ENCODE measurements around the gene FMNL3.
"Not testable (repeated sequence)": the region's sequence is repeated elsewhere in the genome, so short reads cannot be mapped to it uniquely, and the experiment has no call there.

Gene FMNL3

DNA sequence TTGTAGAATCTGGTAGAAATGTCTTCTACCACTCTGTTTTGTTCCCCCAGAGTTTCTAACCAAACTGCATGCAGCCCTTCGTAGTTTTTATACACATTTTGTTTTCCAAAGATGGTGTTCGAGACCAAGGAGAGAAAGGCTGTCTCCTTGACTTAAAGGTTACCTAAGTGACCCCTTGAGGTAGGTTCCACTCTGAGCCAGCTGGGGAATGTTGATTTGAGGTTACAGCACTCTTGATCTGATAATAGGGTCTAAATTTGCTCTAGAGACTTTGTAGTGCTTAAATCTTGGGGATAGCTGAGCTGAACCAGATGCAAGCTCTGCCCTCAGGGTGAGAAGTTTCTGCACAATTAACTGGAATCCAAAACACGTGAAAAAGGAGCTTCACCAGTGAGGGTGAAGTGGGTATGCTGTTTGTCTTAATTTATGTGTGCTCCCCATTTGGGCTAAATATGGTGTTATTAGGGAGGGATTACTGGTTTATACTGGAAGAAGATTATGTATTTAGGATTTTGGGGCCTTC, 37.2 kb upstream of the FMNL3 start:
- no peak for DNase-seq (ENCODE audit: low spot score)
- in situ Hi-C loops (cut with MboI; ENCODE audit: low sequenced_read_pairs, unreplicated experiment), result no loop called here
- TF ChIP-seq, protein P1, sequence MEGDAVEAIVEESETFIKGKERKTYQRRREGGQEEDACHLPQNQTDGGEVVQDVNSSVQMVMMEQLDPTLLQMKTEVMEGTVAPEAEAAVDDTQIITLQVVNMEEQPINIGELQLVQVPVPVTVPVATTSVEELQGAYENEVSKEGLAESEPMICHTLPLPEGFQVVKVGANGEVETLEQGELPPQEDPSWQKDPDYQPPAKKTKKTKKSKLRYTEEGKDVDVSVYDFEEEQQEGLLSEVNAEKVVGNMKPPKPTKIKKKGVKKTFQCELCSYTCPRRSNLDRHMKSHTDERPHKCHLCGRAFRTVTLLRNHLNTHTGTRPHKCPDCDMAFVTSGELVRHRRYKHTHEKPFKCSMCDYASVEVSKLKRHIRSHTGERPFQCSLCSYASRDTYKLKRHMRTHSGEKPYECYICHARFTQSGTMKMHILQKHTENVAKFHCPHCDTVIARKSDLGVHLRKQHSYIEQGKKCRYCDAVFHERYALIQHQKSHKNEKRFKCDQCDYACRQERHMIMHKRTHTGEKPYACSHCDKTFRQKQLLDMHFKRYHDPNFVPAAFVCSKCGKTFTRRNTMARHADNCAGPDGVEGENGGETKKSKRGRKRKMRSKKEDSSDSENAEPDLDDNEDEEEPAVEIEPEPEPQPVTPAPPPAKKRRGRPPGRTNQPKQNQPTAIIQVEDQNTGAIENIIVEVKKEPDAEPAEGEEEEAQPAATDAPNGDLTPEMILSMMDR (IDR thresholded peaks at IDR 0.05; ENCODE audit: borderline replicate concordance, control extremely low read depth, extremely low read depth, insufficient read depth, missing control alignments), result no peak

DNA sequence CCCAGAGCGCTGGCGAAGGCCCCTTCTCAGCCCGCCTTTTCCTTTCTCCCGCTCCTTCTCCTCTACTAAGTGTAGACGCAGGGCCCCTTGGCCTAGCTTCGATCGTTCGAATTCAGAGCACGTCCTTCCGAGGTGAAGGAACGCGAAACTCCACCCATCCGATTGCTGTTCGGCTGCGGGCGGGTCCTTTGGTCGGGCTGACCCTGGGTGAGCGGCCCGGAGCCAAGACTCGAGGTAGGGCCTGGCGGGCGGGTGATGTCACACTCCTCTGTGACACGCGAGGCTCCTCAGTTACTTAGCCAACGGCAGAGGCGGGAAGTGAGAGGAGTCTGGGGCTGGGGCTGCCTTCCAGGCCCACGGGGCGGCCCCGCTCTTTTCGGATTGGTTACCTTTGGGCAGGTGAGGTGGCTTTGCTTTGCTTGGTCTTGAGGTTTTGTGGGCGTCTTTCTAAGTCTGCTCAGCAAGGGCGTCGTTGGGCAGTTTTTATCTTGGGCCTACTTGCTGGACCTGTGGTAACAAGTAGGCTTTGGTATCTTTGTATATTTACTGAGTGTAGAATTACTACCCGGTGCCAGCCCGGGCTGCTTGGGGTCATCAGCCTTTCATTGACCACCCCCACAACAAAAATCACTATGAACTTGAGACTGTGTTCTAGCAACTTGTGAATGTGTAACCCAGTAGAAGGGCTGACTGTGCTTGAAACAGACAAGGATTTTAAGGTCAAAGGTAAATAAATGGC, 34.8 kb upstream of the FMNL3 start:
- TF ChIP-seq, protein P1 (IDR thresholded peaks at IDR 0.05; ENCODE audit: borderline replicate concordance, control extremely low read depth, extremely low read depth, insufficient read depth, missing control alignments), result no peak
- in situ Hi-C loops (cut with MboI; ENCODE audit: low sequenced_read_pairs, unreplicated experiment), result no loop called here
- DNase-seq (ENCODE audit: low spot score), result peak; percentile 81

DNA sequence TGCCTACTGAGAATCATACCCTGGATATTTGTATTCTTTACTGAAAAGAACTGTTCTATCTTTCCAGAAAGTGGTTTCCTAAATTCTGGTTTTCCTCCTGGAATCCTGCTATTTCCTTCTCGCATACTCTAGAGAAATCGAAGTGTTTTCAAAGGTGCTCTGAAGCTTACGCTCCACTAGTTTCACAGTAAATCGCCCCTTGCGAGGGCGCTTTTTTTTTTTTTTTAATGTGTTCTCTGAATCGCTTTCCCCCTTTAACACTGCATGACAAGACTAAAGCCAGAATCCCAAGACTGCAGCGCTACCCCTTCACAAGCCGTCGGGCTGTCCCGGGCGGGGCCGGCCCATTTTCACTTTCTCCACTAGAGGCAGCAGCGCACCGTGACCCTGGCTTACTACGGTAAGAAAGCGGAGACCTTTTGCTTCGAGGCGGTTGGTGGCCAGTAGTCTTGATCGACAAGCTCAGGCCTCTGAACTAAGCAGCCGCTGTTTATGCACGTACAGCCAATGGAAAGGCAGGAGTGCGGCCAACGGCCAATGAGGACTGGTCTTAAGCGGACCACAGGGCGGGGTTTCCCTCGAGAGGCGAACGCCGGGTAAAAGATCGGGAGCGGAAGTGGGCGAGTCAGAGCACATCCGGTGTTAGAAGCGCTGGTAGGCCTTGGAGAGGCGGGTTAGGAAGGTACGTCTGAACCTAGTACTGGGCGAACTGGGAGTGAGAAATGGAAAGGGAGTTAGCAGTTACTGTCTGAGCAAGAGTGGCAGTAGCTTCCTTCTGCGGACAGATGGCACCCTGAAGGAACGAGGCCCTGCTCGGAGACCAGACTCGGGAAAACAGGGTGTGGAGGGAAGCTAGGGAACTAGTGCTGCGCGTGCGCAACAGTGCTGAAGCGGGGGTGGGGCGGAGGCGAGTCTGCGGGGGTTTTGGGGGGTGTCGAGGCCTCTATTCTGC, 34.0 kb upstream of the FMNL3 start, which contains the start of gene TMBIM6:
Gene TMBIM6 (plus strand): TSS at position 628 of the 952 bp plus-strand sequence. CDS start 10,937 bp downstream, outside the sequence.
- TF ChIP-seq, protein P1 (IDR thresholded peaks at IDR 0.05; ENCODE audit: borderline replicate concordance, control extremely low read depth, extremely low read depth, insufficient read depth, missing control alignments), result peak; percentile 90
- peak; percentile 94 for DNase-seq (ENCODE audit: low spot score)
- in situ Hi-C loops (cut with MboI; ENCODE audit: low sequenced_read_pairs, unreplicated experiment), result no loop called here

DNA sequence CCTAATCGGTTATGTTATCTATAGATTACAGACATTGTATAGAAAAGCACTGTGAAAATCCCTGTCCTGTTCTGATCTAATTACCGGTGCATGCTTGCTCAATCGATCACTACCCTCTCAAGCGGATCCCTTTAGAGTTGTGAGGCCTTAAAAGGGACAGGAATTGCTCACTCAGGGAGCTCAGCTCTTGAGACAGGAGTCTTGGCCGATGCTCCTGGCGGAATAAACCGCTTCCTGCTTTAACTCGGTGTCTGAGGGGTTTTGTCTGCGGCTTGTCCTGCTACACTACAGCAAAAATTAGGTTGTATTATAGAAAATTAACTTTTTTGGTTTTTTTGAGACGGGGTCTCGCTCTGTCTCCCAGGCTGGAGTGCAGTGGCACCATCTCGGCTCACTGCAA, 33.1 kb upstream of the FMNL3 start:
- DNase-seq (ENCODE audit: low spot score); in situ Hi-C loops (cut with MboI; ENCODE audit: low sequenced_read_pairs, unreplicated experiment): not testable (repeated sequence)

DNA sequence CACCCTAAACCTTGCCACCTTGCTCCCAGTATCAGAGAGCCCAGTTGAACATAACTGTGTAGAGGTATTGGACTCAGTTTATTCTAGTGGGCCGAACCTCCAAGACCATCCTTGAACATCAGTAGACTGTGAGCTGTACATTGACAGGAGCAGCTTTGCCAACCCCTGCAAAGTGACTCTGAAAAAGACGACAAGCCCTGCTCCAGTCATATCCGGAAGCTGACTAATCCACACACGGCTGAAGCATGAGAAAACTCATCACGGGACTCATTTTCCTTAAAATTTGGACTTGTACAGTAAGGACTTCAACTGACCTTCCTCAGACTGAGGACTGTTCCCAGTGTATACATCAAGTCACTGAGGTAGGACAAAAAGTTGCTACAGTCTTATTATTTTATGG, 31.5 kb upstream of the FMNL3 start:
- not testable (repeated sequence) for DNase-seq (ENCODE audit: low spot score)

DNA sequence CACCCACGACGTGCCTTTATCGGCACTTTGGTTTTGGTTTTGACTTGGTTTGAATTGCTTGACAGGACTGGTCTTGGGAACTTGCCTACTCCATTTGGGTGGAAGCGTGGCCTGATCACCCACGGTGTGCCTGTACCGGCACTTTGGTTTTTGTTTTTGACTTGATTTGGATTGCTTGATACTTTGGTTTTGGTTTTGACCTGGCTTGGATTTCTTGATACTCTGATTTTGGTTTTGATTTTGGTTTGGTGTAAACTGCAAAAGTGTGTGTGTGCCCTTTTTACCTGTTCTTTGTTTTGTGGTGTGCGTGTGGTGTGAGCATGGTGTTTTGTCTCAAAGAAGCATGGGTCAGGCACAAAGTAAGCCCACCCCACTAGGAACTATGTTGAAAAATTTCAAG, 27.7 kb upstream of the FMNL3 start:
- DNase-seq (ENCODE audit: low spot score); in situ Hi-C loops (cut with MboI; ENCODE audit: low sequenced_read_pairs, unreplicated experiment): not testable (repeated sequence)

More for the DNA sequence above, 31.5 kb upstream of the FMNL3 start:
- in situ Hi-C loops (cut with MboI; ENCODE audit: low sequenced_read_pairs, unreplicated experiment), result not testable (repeated sequence)

DNA sequence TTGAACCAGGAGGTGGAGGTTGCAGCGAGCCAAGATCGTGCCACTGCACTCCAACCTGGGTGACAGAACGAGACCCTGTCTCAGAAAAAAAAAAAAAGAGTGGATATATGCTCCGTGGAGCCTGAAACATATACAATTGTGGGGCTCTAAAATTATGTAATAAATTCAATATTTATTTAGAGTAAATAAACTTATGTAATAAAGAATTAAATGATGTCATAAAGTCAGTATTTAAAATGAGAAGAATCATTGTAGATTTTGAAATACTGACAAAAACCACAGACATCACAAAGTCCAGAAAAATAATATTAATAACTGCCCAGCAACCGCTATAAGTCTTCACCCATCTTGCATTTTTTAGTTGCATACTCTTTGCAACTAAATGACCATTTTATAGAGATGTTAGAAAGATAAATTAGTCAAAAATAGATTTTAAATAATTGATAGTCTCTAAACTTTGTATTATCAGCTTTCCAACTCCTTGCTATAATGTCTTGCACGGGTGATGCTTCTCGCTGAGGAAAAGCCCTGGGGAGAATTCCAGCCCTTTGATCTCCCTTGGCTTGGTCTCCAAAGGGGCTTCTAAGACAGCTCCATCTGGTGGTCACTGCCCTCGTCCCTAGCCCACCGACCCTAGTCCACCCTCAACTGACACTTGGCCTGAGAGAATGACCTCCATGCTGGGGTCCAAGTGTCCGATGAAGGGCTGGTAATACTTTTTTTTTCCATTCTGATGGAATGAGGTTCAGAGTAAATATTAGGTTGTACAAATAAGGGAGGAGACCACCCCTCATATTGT, 26.2 kb upstream of the FMNL3 start:
- in situ Hi-C loops (cut with MboI; ENCODE audit: low sequenced_read_pairs, unreplicated experiment), result no loop called here
- no peak for DNase-seq (ENCODE audit: low spot score)
- TF ChIP-seq, protein P1 (IDR thresholded peaks at IDR 0.05; ENCODE audit: borderline replicate concordance, control extremely low read depth, extremely low read depth, insufficient read depth, missing control alignments), result no peak
